ENCODE results near the gene KRT82. TPM values are rescaled to one million over a fixed set of nuclear protein-coding genes. Genes with fewer than 3 reads are reported as not detected.

KRT82 gene
- total RNA-seq, 4 donors from 2014 or later: not detected

- no peak for DNase-seq
These were observed 3.8 kb downstream of the KRT82 start for GRCh38 chr12:52402377-52402776.

GRCh38 chr12:52401926-52402325 is 4.2 kb downstream of the KRT82 start:
- Histone ChIP-seq H3K27ac (no peak overlapping the region), H3K27me3 (no peaks in the 10 kb centered on the region), H3K9me3 (no peaks in the 10 kb centered on the region), H3K36me3 (no peaks in the 10 kb centered on the region), H3K4me3 (no peak overlapping the region), H3K4me1 (no peaks in the 10 kb centered on the region)
- TF ChIP-seq CTCF (IDR thresholded peaks at IDR 0.05) (no peak), POLR2AphosphoS5 (IDR thresholded peaks at IDR 0.05) (no peak), POLR2A (IDR thresholded peaks at IDR 0.05) (no peak), EP300 (IDR thresholded peaks at IDR 0.05; ENCODE audit: low read depth) (no peak)
- no peak for DNase-seq
- 83% methylated on average over 4 of the region's 4 CpGs; no CpG with 5 or more reads in 1 of the 2 donors for WGBS, 2 donors (ENCODE audit: low coverage in 1 of 2)
- intact Hi-C loops (cut with DNase I; ENCODE audit: low total_unique reads): no loop called here
- in situ Hi-C loops (cut with MboI; ENCODE audit: low pct_ligation_motif_present in 1 of 4, low pct_unique_long_range_greater_than_20kb in 1 of 4, low sequenced_read_pairs in 3 of 4): no loop called here

More at GRCh38 chr12:52402377-52402776, 3.8 kb downstream of the KRT82 start:
- Histone ChIP-seq H3K4me1 (no peaks in the 10 kb centered on the region), H3K36me3 (no peaks in the 10 kb centered on the region), H3K27me3 (no peaks in the 10 kb centered on the region), H3K27ac (no peak overlapping the region), H3K9me3 (no peaks in the 10 kb centered on the region), H3K4me3 (no peak overlapping the region)
- in situ Hi-C loops (cut with MboI; ENCODE audit: low pct_ligation_motif_present in 1 of 4, low pct_unique_long_range_greater_than_20kb in 1 of 4, low sequenced_read_pairs in 3 of 4) (no loop called here), intact Hi-C loops (cut with DNase I; ENCODE audit: low total_unique reads) (no loop called here)
- 100% methylated on average over 2 of the region's 2 CpGs; no CpG with 5 or more reads in 1 of the 2 donors for WGBS, 2 donors (ENCODE audit: low coverage in 1 of 2)
- TF ChIP-seq POLR2AphosphoS5 (IDR thresholded peaks at IDR 0.05) (no peak), CTCF (IDR thresholded peaks at IDR 0.05) (no peak), EP300 (IDR thresholded peaks at IDR 0.05; ENCODE audit: low read depth) (no peak)

- Histone ChIP-seq H3K36me3 (no peaks in the 10 kb centered on the region), H3K27ac (no peak overlapping the region), H3K4me3 (no peak overlapping the region), H3K27me3 (no peaks in the 10 kb centered on the region), H3K4me1 (no peaks in the 10 kb centered on the region), H3K9me3 (no peaks in the 10 kb centered on the region)
- TF ChIP-seq EP300 (IDR thresholded peaks at IDR 0.05; ENCODE audit: low read depth) (no peak), POLR2A (IDR thresholded peaks at IDR 0.05) (no peak)
- in situ Hi-C loops (cut with MboI; ENCODE audit: low pct_ligation_motif_present in 1 of 4, low pct_unique_long_range_greater_than_20kb in 1 of 4, low sequenced_read_pairs in 3 of 4) (no loop called here), intact Hi-C loops (cut with DNase I; ENCODE audit: low total_unique reads) (no loop called here)
- WGBS, 2 donors (ENCODE audit: low coverage in 1 of 2): 75% methylated on average over 5 of the region's 5 CpGs; no CpG with 5 or more reads in 1 of the 2 donors
- DNase-seq: no peak
These were observed 4.6 kb downstream of the KRT82 start for GRCh38 chr12:52401526-52401925.

- 82 to 90% methylated on average over 2 to 9 of the region's 9 CpGs for WGBS, 2 donors (ENCODE audit: low coverage in 1 of 2)
- no peaks in the 10 kb centered on the region for H3K4me1 ChIP-seq
- no peaks in the 10 kb centered on the region for H3K27me3 ChIP-seq
- intact Hi-C loops (cut with DNase I; ENCODE audit: low total_unique reads): no loop called here
- no peak for DNase-seq
- no peak overlapping the region for H3K4me3 ChIP-seq
- no peaks in the 10 kb centered on the region for H3K36me3 ChIP-seq
- in situ Hi-C loops (cut with MboI; ENCODE audit: low pct_ligation_motif_present in 1 of 4, low pct_unique_long_range_greater_than_20kb in 1 of 4, low sequenced_read_pairs in 3 of 4): no loop called here
- H3K27ac ChIP-seq: no peak overlapping the region
- TF ChIP-seq POLR2AphosphoS5 (IDR thresholded peaks at IDR 0.05): no peak
- no peak for TF ChIP-seq CTCF (IDR thresholded peaks at IDR 0.05)
- TF ChIP-seq EP300 (IDR thresholded peaks at IDR 0.05; ENCODE audit: low read depth): no peak
- TF ChIP-seq POLR2A (IDR thresholded peaks at IDR 0.05): no peak
- H3K9me3 ChIP-seq: no peaks in the 10 kb centered on the region
These were observed 5.2 kb downstream of the KRT82 start for GRCh38 chr12:52400906-52401305.

- DNase-seq: no peak
- Histone ChIP-seq H3K27me3 (no peaks in the 10 kb centered on the region), H3K4me1 (no peaks in the 10 kb centered on the region), H3K9me3 (no peaks in the 10 kb centered on the region), H3K4me3 (no peak overlapping the region), H3K36me3 (no peaks in the 10 kb centered on the region), H3K27ac (no peak overlapping the region)
- intact Hi-C loops (cut with DNase I; ENCODE audit: low total_unique reads) (no loop called here), in situ Hi-C loops (cut with MboI; ENCODE audit: low pct_ligation_motif_present in 1 of 4, low pct_unique_long_range_greater_than_20kb in 1 of 4, low sequenced_read_pairs in 3 of 4) (loop anchor here (10.0 to 25.0 kb wide), 3 partner anchors 105 to 588 kb away; no protein-coding TSS in a partner anchor)
- WGBS, 2 donors (ENCODE audit: low coverage in 1 of 2): 89% methylated on average over 16 of the region's 16 CpGs; no CpG with 5 or more reads in 1 of the 2 donors
- TF ChIP-seq POLR2A (IDR thresholded peaks at IDR 0.05): no peak
These were observed 6.4 kb downstream of the KRT82 start for GRCh38 chr12:52399756-52400155.

All from transverse colon (tissue), 4 donors.